GM20431 (cell line): ENCODE data around the gene LYRM9.

Experiments used
- in situ Hi-C: fragments of 300-500 bp; cut with MseI, MboI; formaldehyde crosslinking; loops from one replicate; pipeline ENCODE4 v1.15.0; 2020; ENCODE audit warnings: low sequenced_read_pairs; ENCODE audit not compliant: unreplicated experiment

Gene LYRM9

GRCh38 chr17:27907976-27908558 is 14.9 kb upstream of the LYRM9 start:
- in situ Hi-C loops = no loop called here

- in situ Hi-C loops = no loop called here
Measured at GRCh38 chr17:27906623-27907022, 13.5 kb upstream of the LYRM9 start.

GRCh38 chr17:27906226-27906580 is 13.0 kb upstream of the LYRM9 start:
- in situ Hi-C loops = no loop called here

- in situ Hi-C loops = no loop called here
Measured at GRCh38 chr17:27905447-27906225, 12.5 kb upstream of the LYRM9 start.

GRCh38 chr17:27904534-27905446 is 11.6 kb upstream of the LYRM9 start:
- in situ Hi-C loops = no loop called here

GRCh38 chr17:27904114-27904513 is 10.9 kb upstream of the LYRM9 start:
- in situ Hi-C loops = no loop called here

GRCh38 chr17:27899525-27899924 is 6.4 kb upstream of the LYRM9 start:
- in situ Hi-C loops = no loop called here

- in situ Hi-C loops = no loop called here
Measured at GRCh38 chr17:27898096-27898495, 4.9 kb upstream of the LYRM9 start.

GRCh38 chr17:27896701-27897100 is 3.5 kb upstream of the LYRM9 start:
- in situ Hi-C loops = no loop called here

- in situ Hi-C loops = no loop called here
Measured at GRCh38 chr17:27895940-27896535, 2.9 kb upstream of the LYRM9 start.

GRCh38 chr17:27895123-27895895 is 2.1 kb upstream of the LYRM9 start:
- in situ Hi-C loops = no loop called here

GRCh38 chr17:27893841-27894503 is 807 bp upstream of the LYRM9 start:
- in situ Hi-C loops = no loop called here

- in situ Hi-C loops = no loop called here
Measured at GRCh38 chr17:27892542-27892865, 661 bp downstream of the LYRM9 start.

- in situ Hi-C loops = no loop called here
Measured at GRCh38 chr17:27891841-27892240, 1.3 kb downstream of the LYRM9 start.

GRCh38 chr17:27889711-27890251 is 3.4 kb downstream of the LYRM9 start:
- in situ Hi-C loops = loop anchor here (10.0 kb wide), 1 partner anchor 125 kb away; no protein-coding TSS in a partner anchor

- in situ Hi-C loops = loop anchor here (10.0 kb wide), 1 partner anchor 124 kb away; no protein-coding TSS in a partner anchor
Measured at GRCh38 chr17:27888945-27889344, 4.2 kb downstream of the LYRM9 start.

GRCh38 chr17:27888067-27888466 is 5.1 kb downstream of the LYRM9 start:
- in situ Hi-C loops = loop anchor here (10.0 kb wide), 1 partner anchor 123 kb away; no protein-coding TSS in a partner anchor

GRCh38 chr17:27886348-27886906 is 6.7 kb downstream of the LYRM9 start:
- in situ Hi-C loops = loop anchor here (10.0 kb wide), 1 partner anchor 122 kb away; no protein-coding TSS in a partner anchor
